Osteocyte (in vitro differentiated cells): ENCODE data around the gene TRAK1. TPM values are rescaled to one million over a fixed set of nuclear protein-coding genes. Genes with fewer than 3 reads are reported as not detected.

Experiments used
- DNase-seq: peaks from one replicate; pipeline ENCODE4 v3.0.0; 2021; ENCODE audit warnings: mixed read lengths; ENCODE audit not compliant: unreplicated experiment; ENCODE audit errors: extremely low spot score
- H3K27ac Mint-ChIP-seq: one replicate; pipeline ENCODE4 v1.8.0; 2021; ENCODE audit warnings: mild to moderate bottlenecking, mixed read lengths; ENCODE audit not compliant: unreplicated experiment
- H3K27me3 Mint-ChIP-seq: one replicate; pipeline ENCODE4 v1.8.0; 2021; ENCODE audit warnings: mixed read lengths; ENCODE audit not compliant: unreplicated experiment
- H3K36me3 Mint-ChIP-seq: one replicate; pipeline ENCODE4 v1.8.0; 2021; ENCODE audit warnings: mixed read lengths; ENCODE audit not compliant: unreplicated experiment
- H3K4me1 Mint-ChIP-seq: one replicate; pipeline ENCODE4 v1.8.0; 2021; ENCODE audit warnings: mixed read lengths; ENCODE audit not compliant: unreplicated experiment
- H3K4me3 Mint-ChIP-seq: one replicate; pipeline ENCODE4 v1.8.0; 2021; ENCODE audit warnings: mild to moderate bottlenecking, moderate library complexity, mixed read lengths; ENCODE audit not compliant: unreplicated experiment
- H3K9me3 Mint-ChIP-seq: one replicate; pipeline ENCODE4 v1.8.0; 2021; ENCODE audit warnings: mixed read lengths; ENCODE audit not compliant: unreplicated experiment
- total RNA-seq: library from RNA; stranded (reverse); gene quantifications from 2 replicates; pipeline ENCODE4 v1.2.1, GENCODE V29; 2021
- TF ChIP-seq, protein P1 (sequence below): fragments of 200-600 bp; sonication (generic); IDR thresholded peaks from 2 replicates; pipeline ENCODE4 v1.5.0; 2021; ENCODE audit warnings: antibody characterized with exemption, mild to moderate bottlenecking, moderate library complexity

Gene TRAK1
- total RNA-seq, 1 donor from 2014 or later = 30.7 TPM

DNA sequence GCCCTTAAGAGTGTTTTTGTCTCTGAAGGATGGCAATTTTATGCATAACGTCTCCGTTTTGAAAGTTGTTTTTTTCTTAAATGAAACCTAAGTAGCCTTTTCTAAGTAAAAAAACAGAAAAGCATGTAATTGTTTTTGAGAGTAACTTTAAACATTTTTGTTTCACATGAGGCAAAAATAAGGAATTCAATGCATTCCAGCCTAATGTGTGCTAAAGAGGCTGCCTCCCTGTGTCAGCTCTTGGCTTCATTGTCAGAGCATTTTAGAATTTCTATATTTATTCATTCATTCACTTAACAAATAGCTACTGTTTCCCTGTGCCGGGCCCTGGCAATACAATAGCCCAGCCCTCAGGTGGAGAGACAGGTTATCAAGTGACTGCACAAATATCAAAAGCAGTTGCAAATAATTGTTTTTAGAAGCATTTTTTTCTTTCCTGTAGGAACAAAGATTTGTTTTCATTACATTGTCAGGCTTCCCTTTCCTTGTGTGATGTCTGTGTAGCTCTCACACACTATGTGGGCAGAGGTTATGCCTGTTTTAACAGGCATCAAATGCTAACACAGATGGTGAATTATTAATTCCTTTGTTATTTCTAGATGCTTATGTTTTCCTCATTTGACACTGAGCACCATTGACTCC, 93.0 kb downstream of the TRAK1 start:
- Mint-ChIP-seq H3K4me1 (peaks cover 29% of the 10 kb centered on the region), H3K36me3 (peaks cover 11% of the 10 kb centered on the region), H3K27me3 (no peaks in the 10 kb centered on the region), H3K4me3 (no peak overlapping the region), H3K27ac (peak overlapping the region; percentile 9), H3K9me3 (no peaks in the 10 kb centered on the region)
- TF ChIP-seq, protein P1, sequence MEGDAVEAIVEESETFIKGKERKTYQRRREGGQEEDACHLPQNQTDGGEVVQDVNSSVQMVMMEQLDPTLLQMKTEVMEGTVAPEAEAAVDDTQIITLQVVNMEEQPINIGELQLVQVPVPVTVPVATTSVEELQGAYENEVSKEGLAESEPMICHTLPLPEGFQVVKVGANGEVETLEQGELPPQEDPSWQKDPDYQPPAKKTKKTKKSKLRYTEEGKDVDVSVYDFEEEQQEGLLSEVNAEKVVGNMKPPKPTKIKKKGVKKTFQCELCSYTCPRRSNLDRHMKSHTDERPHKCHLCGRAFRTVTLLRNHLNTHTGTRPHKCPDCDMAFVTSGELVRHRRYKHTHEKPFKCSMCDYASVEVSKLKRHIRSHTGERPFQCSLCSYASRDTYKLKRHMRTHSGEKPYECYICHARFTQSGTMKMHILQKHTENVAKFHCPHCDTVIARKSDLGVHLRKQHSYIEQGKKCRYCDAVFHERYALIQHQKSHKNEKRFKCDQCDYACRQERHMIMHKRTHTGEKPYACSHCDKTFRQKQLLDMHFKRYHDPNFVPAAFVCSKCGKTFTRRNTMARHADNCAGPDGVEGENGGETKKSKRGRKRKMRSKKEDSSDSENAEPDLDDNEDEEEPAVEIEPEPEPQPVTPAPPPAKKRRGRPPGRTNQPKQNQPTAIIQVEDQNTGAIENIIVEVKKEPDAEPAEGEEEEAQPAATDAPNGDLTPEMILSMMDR = peak; percentile 25
- no peak for DNase-seq

DNA sequence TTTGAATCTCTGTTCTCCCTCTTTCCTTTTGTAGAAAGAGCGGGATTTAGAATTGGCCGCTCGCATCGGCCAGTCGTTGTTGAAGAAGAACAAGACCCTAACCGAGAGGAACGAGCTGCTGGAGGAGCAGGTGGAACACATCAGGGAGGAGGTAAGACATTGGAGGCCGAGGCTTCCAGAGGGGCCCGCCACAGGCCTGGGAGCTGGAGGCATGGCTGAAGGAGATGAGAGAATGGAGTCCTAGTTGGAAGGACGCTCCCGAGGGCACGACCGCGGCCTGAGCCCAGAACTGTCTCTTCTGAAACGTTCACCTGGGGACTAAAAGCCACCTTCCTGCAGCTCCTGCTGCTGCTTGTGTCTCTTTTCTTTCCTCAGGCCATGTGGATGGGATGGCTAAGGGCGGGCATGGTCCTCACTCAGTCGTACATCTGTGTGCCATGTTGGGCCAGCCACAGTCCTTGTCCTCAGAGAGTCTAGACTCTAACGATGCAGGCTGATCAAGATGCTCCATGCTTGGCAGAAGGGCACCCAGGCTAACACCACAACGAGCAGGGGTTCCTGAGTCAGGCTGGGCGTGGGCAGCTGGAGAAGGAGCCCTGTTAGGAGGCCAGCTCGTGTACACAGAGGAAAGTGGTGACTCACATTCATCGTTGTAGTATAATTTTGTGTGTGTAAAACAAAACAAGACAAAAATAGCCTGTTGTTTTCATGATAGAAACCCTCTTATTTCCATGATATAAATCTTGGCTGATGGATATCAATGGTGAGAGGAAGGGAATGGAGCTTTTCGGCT, 93.7 kb downstream of the TRAK1 start:
- Mint-ChIP-seq H3K27me3 (no peaks in the 10 kb centered on the region), H3K27ac (peak overlapping the region; percentile 28), H3K4me1 (peaks cover 22% of the 10 kb centered on the region), H3K9me3 (no peaks in the 10 kb centered on the region), H3K4me3 (no peak overlapping the region), H3K36me3 (peaks cover 11% of the 10 kb centered on the region)
- DNase-seq = no peak
- TF ChIP-seq, protein P1 = no peak

DNA sequence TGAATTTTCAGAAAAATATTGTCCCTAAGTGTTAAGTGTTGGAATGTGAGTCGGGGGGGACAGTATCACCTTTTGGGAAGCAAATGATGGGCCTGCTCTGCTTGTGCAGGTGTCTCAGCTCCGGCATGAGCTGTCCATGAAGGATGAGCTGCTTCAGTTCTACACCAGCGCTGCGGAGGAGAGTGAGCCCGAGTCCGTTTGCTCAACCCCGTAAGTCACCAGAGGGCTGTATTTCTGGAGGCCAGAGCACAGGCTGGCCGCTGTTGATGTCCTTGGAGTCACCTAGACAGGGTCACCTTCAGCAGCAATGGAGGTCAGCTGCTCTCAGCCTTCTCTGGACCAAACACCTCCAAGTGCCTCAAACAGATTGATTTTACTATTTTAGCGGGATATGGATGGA, 96.8 kb downstream of the TRAK1 start:
- no peak overlapping the region for H3K4me3 Mint-ChIP-seq
- H3K27me3 Mint-ChIP-seq = no peaks in the 10 kb centered on the region
- DNase-seq = no peak
- no peaks in the 10 kb centered on the region for H3K9me3 Mint-ChIP-seq
- TF ChIP-seq, protein P1 = no peak
- no peak overlapping the region for H3K27ac Mint-ChIP-seq
- peaks cover 23% of the 10 kb centered on the region for H3K4me1 Mint-ChIP-seq
- H3K36me3 Mint-ChIP-seq = peaks cover 11% of the 10 kb centered on the region

DNA sequence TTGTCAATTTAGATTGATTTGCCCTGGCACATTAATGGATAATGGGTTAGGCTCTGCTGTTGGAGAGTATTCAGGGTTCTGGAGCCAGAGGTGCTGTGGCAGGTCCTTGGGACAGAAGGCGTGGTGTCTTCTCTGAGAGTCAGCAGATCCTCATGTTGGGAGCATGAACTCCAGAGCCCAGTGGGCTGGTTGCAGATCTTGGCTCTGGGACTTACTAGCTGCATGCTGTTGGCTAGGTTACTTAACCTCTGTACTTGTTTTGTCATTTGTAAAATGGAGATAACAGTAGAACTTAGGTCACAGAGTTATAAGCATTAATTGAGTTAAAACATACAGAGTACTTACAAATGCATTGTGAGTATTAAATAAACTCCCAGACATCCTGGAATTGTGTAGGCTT, 97.2 kb downstream of the TRAK1 start:
- no peak overlapping the region for H3K27ac Mint-ChIP-seq

DNA sequence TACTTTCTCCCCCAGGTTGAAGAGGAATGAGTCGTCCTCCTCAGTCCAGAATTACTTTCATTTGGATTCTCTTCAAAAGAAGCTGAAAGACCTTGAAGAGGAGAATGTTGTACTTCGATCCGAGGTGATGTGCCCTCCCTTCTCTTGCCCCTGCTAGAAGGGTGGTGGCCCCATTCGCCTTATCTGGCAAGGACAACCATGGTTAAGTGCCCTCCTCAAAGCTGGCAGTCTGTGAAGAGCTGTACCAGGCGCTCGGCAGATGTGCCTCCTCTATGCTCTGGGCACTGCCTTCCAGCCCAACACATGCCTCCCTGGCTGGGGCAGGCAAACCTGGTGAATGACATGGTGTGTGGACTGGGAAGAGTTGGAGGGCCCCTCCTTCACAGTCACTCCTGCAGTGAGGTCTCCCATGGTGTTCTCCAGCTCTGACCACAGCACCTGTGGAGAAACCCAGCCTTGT, 97.9 kb downstream of the TRAK1 start:
- no peak overlapping the region for H3K4me3 Mint-ChIP-seq
- H3K4me1 Mint-ChIP-seq = peaks cover 17% of the 10 kb centered on the region
- peaks cover 16% of the 10 kb centered on the region for H3K36me3 Mint-ChIP-seq
- H3K27me3 Mint-ChIP-seq = no peaks in the 10 kb centered on the region
- H3K9me3 Mint-ChIP-seq = no peaks in the 10 kb centered on the region
- TF ChIP-seq, protein P1 = no peak
- DNase-seq = no peak
- H3K27ac Mint-ChIP-seq = no peak overlapping the region

More for the DNA sequence above, 97.2 kb downstream of the TRAK1 start:
- H3K36me3 Mint-ChIP-seq = peaks cover 11% of the 10 kb centered on the region
- no peak overlapping the region for H3K4me3 Mint-ChIP-seq
- H3K9me3 Mint-ChIP-seq = no peaks in the 10 kb centered on the region
- H3K27me3 Mint-ChIP-seq = no peaks in the 10 kb centered on the region
- no peak for DNase-seq
- TF ChIP-seq, protein P1 = no peak
- H3K4me1 Mint-ChIP-seq = peaks cover 23% of the 10 kb centered on the region
